PC-3 (cell line): Measurements from ENCODE around the gene BTF3.

ENCODE experiments used
- EZH2 ChIP-seq: fragments of 300-600 bp; sonication (generic); IDR thresholded peaks from one replicate; pipeline ENCODE4 v1.6.1; 2017; ENCODE audit warnings: antibody characterized with exemption, mild to moderate bottlenecking, low read length; ENCODE audit not compliant: unreplicated experiment
- TF ChIP-seq, protein P1 (sequence below): fragments of 300-600 bp; sonication (generic); conservative IDR thresholded peaks from 2 replicates; pipeline ENCODE4 v1.5.1; 2017; ENCODE audit warnings: antibody characterized with exemption, low read depth, mild to moderate bottlenecking, low read length

DNA sequence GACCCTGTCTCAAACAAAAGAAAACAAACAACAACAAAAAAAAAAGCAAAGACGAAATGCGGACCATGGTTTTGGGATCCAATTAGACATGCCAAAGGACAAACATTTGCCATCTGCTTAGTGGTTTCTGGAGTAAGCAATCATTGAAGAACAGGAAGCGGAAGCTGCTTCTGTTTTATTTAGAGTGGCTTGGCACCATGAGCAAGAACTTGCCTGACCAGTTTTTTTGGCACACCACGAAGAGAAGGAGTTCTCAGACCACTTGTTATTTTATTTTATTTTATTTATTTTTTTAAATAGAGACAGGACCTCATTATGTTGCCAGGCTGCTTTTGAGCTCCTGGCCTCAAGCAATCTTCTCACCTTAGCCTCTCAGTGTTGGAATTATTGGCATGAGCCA lies 17.0 kb downstream of the BTF3 start:
- TF ChIP-seq, protein P1, sequence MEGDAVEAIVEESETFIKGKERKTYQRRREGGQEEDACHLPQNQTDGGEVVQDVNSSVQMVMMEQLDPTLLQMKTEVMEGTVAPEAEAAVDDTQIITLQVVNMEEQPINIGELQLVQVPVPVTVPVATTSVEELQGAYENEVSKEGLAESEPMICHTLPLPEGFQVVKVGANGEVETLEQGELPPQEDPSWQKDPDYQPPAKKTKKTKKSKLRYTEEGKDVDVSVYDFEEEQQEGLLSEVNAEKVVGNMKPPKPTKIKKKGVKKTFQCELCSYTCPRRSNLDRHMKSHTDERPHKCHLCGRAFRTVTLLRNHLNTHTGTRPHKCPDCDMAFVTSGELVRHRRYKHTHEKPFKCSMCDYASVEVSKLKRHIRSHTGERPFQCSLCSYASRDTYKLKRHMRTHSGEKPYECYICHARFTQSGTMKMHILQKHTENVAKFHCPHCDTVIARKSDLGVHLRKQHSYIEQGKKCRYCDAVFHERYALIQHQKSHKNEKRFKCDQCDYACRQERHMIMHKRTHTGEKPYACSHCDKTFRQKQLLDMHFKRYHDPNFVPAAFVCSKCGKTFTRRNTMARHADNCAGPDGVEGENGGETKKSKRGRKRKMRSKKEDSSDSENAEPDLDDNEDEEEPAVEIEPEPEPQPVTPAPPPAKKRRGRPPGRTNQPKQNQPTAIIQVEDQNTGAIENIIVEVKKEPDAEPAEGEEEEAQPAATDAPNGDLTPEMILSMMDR, result no peak
- TF ChIP-seq EZH2, result no peak
